Endothelial cell (in vitro differentiated cells): ENCODE results near the gene MSRB2. TPM values are rescaled to one million over a fixed set of nuclear protein-coding genes. Genes with fewer than 3 reads are reported as not detected.

Experiments used
- DNase-seq: peaks from one replicate; pipeline ENCODE4 v3.0.0; 2021; ENCODE audit warnings: low spot score
- H3K27ac Mint-ChIP-seq: one replicate; pipeline ENCODE4 v1.8.0; 2021; ENCODE audit warnings: mixed read lengths, inconsistent platforms; ENCODE audit not compliant: unreplicated experiment
- H3K27me3 Mint-ChIP-seq: one replicate; pipeline ENCODE4 v1.8.0; 2021; ENCODE audit warnings: mild to moderate bottlenecking, moderate library complexity, mixed read lengths, inconsistent platforms; ENCODE audit not compliant: unreplicated experiment
- H3K36me3 Mint-ChIP-seq: one replicate; pipeline ENCODE4 v1.8.0; 2021; ENCODE audit warnings: mild to moderate bottlenecking, low read depth, mixed read lengths, inconsistent platforms; ENCODE audit not compliant: unreplicated experiment
- H3K4me1 Mint-ChIP-seq: one replicate; pipeline ENCODE4 v1.8.0; 2021; ENCODE audit warnings: mild to moderate bottlenecking, mixed read lengths, inconsistent platforms; ENCODE audit not compliant: unreplicated experiment
- H3K4me3 Mint-ChIP-seq: one replicate; pipeline ENCODE4 v1.8.0; 2021; ENCODE audit warnings: mild to moderate bottlenecking, mixed read lengths, inconsistent platforms; ENCODE audit not compliant: unreplicated experiment
- H3K9me3 Mint-ChIP-seq: one replicate; pipeline ENCODE4 v1.8.0; 2021; ENCODE audit warnings: mixed read lengths, inconsistent platforms; ENCODE audit not compliant: unreplicated experiment
- CTCF ChIP-seq: fragments of 200-600 bp; sonication (generic); IDR thresholded peaks from one replicate; pipeline ENCODE4 v1.5.0; 2021; ENCODE audit warnings: antibody characterized with exemption; ENCODE audit not compliant: unreplicated experiment
- total RNA-seq: library from RNA; stranded (reverse); fragmentation: NEBNext Ultra II Directional; extraction: Animal tissue kit (Norgen Biotek cat#: 25700); gene quantifications from one replicate; pipeline ENCODE4 v1.2.1, GENCODE V29; 2021; ENCODE audit not compliant: unreplicated experiment

The MSRB2 gene
- total RNA-seq, 1 donor from 2014 or later = 29.9 TPM

DNA sequence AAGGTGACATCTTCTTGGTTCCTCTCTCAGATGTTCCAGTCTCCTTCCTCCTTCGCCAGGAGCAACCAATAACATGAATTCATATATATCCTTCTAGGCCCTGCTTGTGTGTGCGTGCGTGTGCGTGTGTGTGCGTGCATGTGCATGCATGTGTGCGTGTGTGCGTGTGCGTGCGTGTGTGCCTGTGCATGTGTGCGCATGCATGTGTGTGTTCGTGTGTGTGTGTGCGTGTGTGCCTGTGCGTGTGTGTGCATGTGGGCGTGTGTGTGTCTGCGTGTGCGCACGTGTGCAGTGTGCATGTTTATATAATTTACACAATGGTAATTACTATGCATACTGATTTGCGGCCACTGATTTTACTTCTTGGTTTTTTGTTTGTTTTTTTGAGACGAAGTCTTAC lies 52.8 kb downstream of the MSRB2 start:
- Mint-ChIP-seq H3K9me3 (no peaks in the 10 kb centered on the region), H3K27me3 (peaks cover 3% of the 10 kb centered on the region), H3K4me1 (no peaks in the 10 kb centered on the region), H3K4me3 (peak overlapping the region; percentile 45), H3K36me3 (no peaks in the 10 kb centered on the region), H3K27ac (no peak overlapping the region)
- TF ChIP-seq CTCF = no peak
- no peak for DNase-seq

- H3K36me3 Mint-ChIP-seq = no peaks in the 10 kb centered on the region
- TF ChIP-seq CTCF = no peak
- H3K4me3 Mint-ChIP-seq = no peak overlapping the region
- no peak overlapping the region for H3K27ac Mint-ChIP-seq
- no peak for DNase-seq
- no peaks in the 10 kb centered on the region for H3K9me3 Mint-ChIP-seq
- peaks cover 3% of the 10 kb centered on the region for H3K27me3 Mint-ChIP-seq
- H3K4me1 Mint-ChIP-seq = no peaks in the 10 kb centered on the region
These were observed 54.7 kb downstream of the MSRB2 start for GRCh38 chr10:23150091-23150490.

GRCh38 chr10:23150610-23151009 lies 55.2 kb downstream of the MSRB2 start:
- no peaks in the 10 kb centered on the region for H3K9me3 Mint-ChIP-seq
- TF ChIP-seq CTCF = no peak
- H3K36me3 Mint-ChIP-seq = no peaks in the 10 kb centered on the region
- DNase-seq = no peak
- no peaks in the 10 kb centered on the region for H3K4me1 Mint-ChIP-seq
- peaks cover 3% of the 10 kb centered on the region for H3K27me3 Mint-ChIP-seq
- H3K27ac Mint-ChIP-seq = no peak overlapping the region
- no peak overlapping the region for H3K4me3 Mint-ChIP-seq

- TF ChIP-seq CTCF = no peak
- H3K9me3 Mint-ChIP-seq = no peaks in the 10 kb centered on the region
- no peak overlapping the region for H3K4me3 Mint-ChIP-seq
- peaks cover 3% of the 10 kb centered on the region for H3K27me3 Mint-ChIP-seq
- no peaks in the 10 kb centered on the region for H3K4me1 Mint-ChIP-seq
- no peak overlapping the region for H3K27ac Mint-ChIP-seq
- DNase-seq = no peak
- no peaks in the 10 kb centered on the region for H3K36me3 Mint-ChIP-seq
These were observed 55.7 kb downstream of the MSRB2 start for GRCh38 chr10:23151071-23151470.

- no peaks in the 10 kb centered on the region for H3K36me3 Mint-ChIP-seq
- H3K27me3 Mint-ChIP-seq = no peaks in the 10 kb centered on the region
- no peaks in the 10 kb centered on the region for H3K9me3 Mint-ChIP-seq
- H3K4me1 Mint-ChIP-seq = no peaks in the 10 kb centered on the region
- DNase-seq = no peak
- H3K27ac Mint-ChIP-seq = no peak overlapping the region
- TF ChIP-seq CTCF = no peak
- no peak overlapping the region for H3K4me3 Mint-ChIP-seq
These were observed 59.8 kb downstream of the MSRB2 start for GRCh38 chr10:23155169-23155568.
